HEK293 (cell line): ENCODE data around the gene AFF3.

Experiments used
- CTCF ChIP-seq: fragments of 450-650 bp; formaldehyde crosslinking; IDR thresholded peaks from 2 replicates; pipeline ENCODE4 v1.5.1; 2016; ENCODE audit warnings: missing biosample characterization, missing genetic modification characterization
- REPIN1 ChIP-seq: fragments of 450-650 bp; formaldehyde crosslinking; IDR thresholded peaks from 2 replicates; pipeline ENCODE4 v1.5.1; 2017; ENCODE audit warnings: missing biosample characterization, missing genetic modification characterization, low read depth
- SP2 ChIP-seq: fragments of 450-650 bp; formaldehyde crosslinking; IDR thresholded peaks from 2 replicates; pipeline ENCODE4 v1.5.1; 2016; ENCODE audit warnings: missing biosample characterization, missing genetic modification characterization
- ZNF239 ChIP-seq: fragments of 450-650 bp; formaldehyde crosslinking; IDR thresholded peaks from 2 replicates; pipeline ENCODE4 v1.5.1; 2016; ENCODE audit warnings: missing biosample characterization, missing genetic modification characterization
- ZNF24 ChIP-seq: fragments of 450-650 bp; formaldehyde crosslinking; IDR thresholded peaks from 2 replicates; pipeline ENCODE4 v1.5.1; 2016; ENCODE audit warnings: missing biosample characterization, missing genetic modification characterization
- ZNF398 ChIP-seq: fragments of 450-650 bp; formaldehyde crosslinking; IDR thresholded peaks from 2 replicates; pipeline ENCODE4 v1.5.1; 2017; ENCODE audit warnings: missing biosample characterization, missing genetic modification characterization
- ZSCAN16 ChIP-seq: fragments of 450-650 bp; formaldehyde crosslinking; IDR thresholded peaks from 2 replicates; pipeline ENCODE4 v1.5.1; 2016; ENCODE audit warnings: missing biosample characterization, missing genetic modification characterization

GRCh38 chr2:99772591-99773331 is 369.6 kb downstream of the AFF3 start:
- TF ChIP-seq ZNF398 (tag by site-specific recombination): no peak
- no peak for TF ChIP-seq SP2 (tag by site-specific recombination)
- no peak for TF ChIP-seq REPIN1 (tag by site-specific recombination)
- TF ChIP-seq ZNF24 (tag by site-specific recombination): no peak
- no peak for TF ChIP-seq CTCF (tag by site-specific recombination)
- no peak for TF ChIP-seq ZNF239
- no peak for TF ChIP-seq ZSCAN16
